ENCODE measurements around the gene CHADL.

CHADL gene

GRCh38 chr22:41238570-41239442 is 1.9 kb downstream of the CHADL start:
- peak overlapping the region; percentile 37 for H3K9ac ChIP-seq (ENCODE audit: low read depth, low read length)
- H3K4me3 ChIP-seq (ENCODE audit: low read depth, low read length): peak overlapping the region; percentile 18
- no peaks in the 10 kb centered on the region for H3K4me1 ChIP-seq (ENCODE audit: control insufficient read depth, insufficient read depth, low read length)
- H3K27me3 ChIP-seq (ENCODE audit: control insufficient read depth, insufficient read depth, low read length): no peaks in the 10 kb centered on the region
- no peaks in the 10 kb centered on the region for H3K36me3 ChIP-seq (ENCODE audit: control insufficient read depth, insufficient read depth, low read length)
- H3K9me3 ChIP-seq (ENCODE audit: control insufficient read depth, insufficient read depth, low read length): no peaks in the 10 kb centered on the region

- peak overlapping the region; percentile 18 for H3K4me3 ChIP-seq (ENCODE audit: low read depth, low read length)
- no peaks in the 10 kb centered on the region for H3K4me1 ChIP-seq (ENCODE audit: control insufficient read depth, insufficient read depth, low read length)
- no peaks in the 10 kb centered on the region for H3K9me3 ChIP-seq (ENCODE audit: control insufficient read depth, insufficient read depth, low read length)
- no peaks in the 10 kb centered on the region for H3K27me3 ChIP-seq (ENCODE audit: control insufficient read depth, insufficient read depth, low read length)
- peak overlapping the region; percentile 37 for H3K9ac ChIP-seq (ENCODE audit: low read depth, low read length)
- no peaks in the 10 kb centered on the region for H3K36me3 ChIP-seq (ENCODE audit: control insufficient read depth, insufficient read depth, low read length)
These were observed 2.8 kb downstream of the CHADL start for GRCh38 chr22:41237707-41238569.

GRCh38 chr22:41237036-41237706 is 3.6 kb downstream of the CHADL start:
- Histone ChIP-seq H3K36me3 (ENCODE audit: control insufficient read depth, insufficient read depth, low read length) (no peaks in the 10 kb centered on the region), H3K4me1 (ENCODE audit: control insufficient read depth, insufficient read depth, low read length) (no peaks in the 10 kb centered on the region), H3K9ac (ENCODE audit: low read depth, low read length) (peak overlapping the region; percentile 4), H3K9me3 (ENCODE audit: control insufficient read depth, insufficient read depth, low read length) (no peaks in the 10 kb centered on the region), H3K27me3 (ENCODE audit: control insufficient read depth, insufficient read depth, low read length) (no peaks in the 10 kb centered on the region), H3K4me3 (ENCODE audit: low read depth, low read length) (no peak overlapping the region)

- no peaks in the 10 kb centered on the region for H3K27me3 ChIP-seq (ENCODE audit: control insufficient read depth, insufficient read depth, low read length)
- no peaks in the 10 kb centered on the region for H3K4me1 ChIP-seq (ENCODE audit: control insufficient read depth, insufficient read depth, low read length)
- no peaks in the 10 kb centered on the region for H3K9me3 ChIP-seq (ENCODE audit: control insufficient read depth, insufficient read depth, low read length)
- no peak overlapping the region for H3K9ac ChIP-seq (ENCODE audit: low read depth, low read length)
- no peak overlapping the region for H3K4me3 ChIP-seq (ENCODE audit: low read depth, low read length)
- H3K36me3 ChIP-seq (ENCODE audit: control insufficient read depth, insufficient read depth, low read length): peaks cover 3% of the 10 kb centered on the region
These were observed 5.7 kb downstream of the CHADL start for GRCh38 chr22:41234815-41235695.

GRCh38 chr22:41231369-41231768 is 9.4 kb downstream of the CHADL start:
- Histone ChIP-seq H3K9me3 (ENCODE audit: control insufficient read depth, insufficient read depth, low read length) (no peaks in the 10 kb centered on the region), H3K36me3 (ENCODE audit: control insufficient read depth, insufficient read depth, low read length) (peaks cover 27% of the 10 kb centered on the region), H3K4me1 (ENCODE audit: control insufficient read depth, insufficient read depth, low read length) (no peaks in the 10 kb centered on the region), H3K9ac (ENCODE audit: low read depth, low read length) (no peak overlapping the region), H3K27me3 (ENCODE audit: control insufficient read depth, insufficient read depth, low read length) (no peaks in the 10 kb centered on the region), H3K4me3 (ENCODE audit: low read depth, low read length) (no peak overlapping the region)

GRCh38 chr22:41230401-41230785 is 10.3 kb downstream of the CHADL start:
- H3K4me1 ChIP-seq (ENCODE audit: control insufficient read depth, insufficient read depth, low read length): no peaks in the 10 kb centered on the region
- peaks cover 34% of the 10 kb centered on the region for H3K36me3 ChIP-seq (ENCODE audit: control insufficient read depth, insufficient read depth, low read length)
- no peaks in the 10 kb centered on the region for H3K27me3 ChIP-seq (ENCODE audit: control insufficient read depth, insufficient read depth, low read length)
- no peak overlapping the region for H3K9ac ChIP-seq (ENCODE audit: low read depth, low read length)
- H3K4me3 ChIP-seq (ENCODE audit: low read depth, low read length): no peak overlapping the region
- H3K9me3 ChIP-seq (ENCODE audit: control insufficient read depth, insufficient read depth, low read length): no peaks in the 10 kb centered on the region

- H3K4me3 ChIP-seq (ENCODE audit: low read depth, low read length): no peak overlapping the region
- H3K4me1 ChIP-seq (ENCODE audit: control insufficient read depth, insufficient read depth, low read length): no peaks in the 10 kb centered on the region
- H3K27me3 ChIP-seq (ENCODE audit: control insufficient read depth, insufficient read depth, low read length): no peaks in the 10 kb centered on the region
- H3K9me3 ChIP-seq (ENCODE audit: control insufficient read depth, insufficient read depth, low read length): no peaks in the 10 kb centered on the region
- no peak overlapping the region for H3K9ac ChIP-seq (ENCODE audit: low read depth, low read length)
- H3K36me3 ChIP-seq (ENCODE audit: control insufficient read depth, insufficient read depth, low read length): peaks cover 39% of the 10 kb centered on the region
These were observed 10.9 kb downstream of the CHADL start for GRCh38 chr22:41229730-41230400.

GRCh38 chr22:41229215-41229614 is 11.5 kb downstream of the CHADL start:
- no peak overlapping the region for H3K4me3 ChIP-seq (ENCODE audit: low read depth, low read length)
- no peak overlapping the region for H3K9ac ChIP-seq (ENCODE audit: low read depth, low read length)
- H3K36me3 ChIP-seq (ENCODE audit: control insufficient read depth, insufficient read depth, low read length): peaks cover 44% of the 10 kb centered on the region
- no peaks in the 10 kb centered on the region for H3K9me3 ChIP-seq (ENCODE audit: control insufficient read depth, insufficient read depth, low read length)
- no peaks in the 10 kb centered on the region for H3K4me1 ChIP-seq (ENCODE audit: control insufficient read depth, insufficient read depth, low read length)
- no peaks in the 10 kb centered on the region for H3K27me3 ChIP-seq (ENCODE audit: control insufficient read depth, insufficient read depth, low read length)

GRCh38 chr22:41226723-41227655 is 13.7 kb downstream of the CHADL start:
- Histone ChIP-seq H3K9ac (ENCODE audit: low read depth, low read length) (no peak overlapping the region), H3K27me3 (ENCODE audit: control insufficient read depth, insufficient read depth, low read length) (no peaks in the 10 kb centered on the region), H3K4me1 (ENCODE audit: control insufficient read depth, insufficient read depth, low read length) (no peaks in the 10 kb centered on the region), H3K4me3 (ENCODE audit: low read depth, low read length) (no peak overlapping the region), H3K9me3 (ENCODE audit: control insufficient read depth, insufficient read depth, low read length) (no peaks in the 10 kb centered on the region), H3K36me3 (ENCODE audit: control insufficient read depth, insufficient read depth, low read length) (peaks cover 64% of the 10 kb centered on the region)

GRCh38 chr22:41223535-41223934 is 17.2 kb downstream of the CHADL start:
- Histone ChIP-seq H3K9ac (ENCODE audit: low read depth, low read length) (no peak overlapping the region), H3K4me3 (ENCODE audit: low read depth, low read length) (no peak overlapping the region), H3K36me3 (ENCODE audit: control insufficient read depth, insufficient read depth, low read length) (peaks cover 66% of the 10 kb centered on the region), H3K4me1 (ENCODE audit: control insufficient read depth, insufficient read depth, low read length) (no peaks in the 10 kb centered on the region), H3K27me3 (ENCODE audit: control insufficient read depth, insufficient read depth, low read length) (no peaks in the 10 kb centered on the region), H3K9me3 (ENCODE audit: control insufficient read depth, insufficient read depth, low read length) (no peaks in the 10 kb centered on the region)
